Measurements from ENCODE around the gene ATP6V1F.

ATP6V1F gene

DNA sequence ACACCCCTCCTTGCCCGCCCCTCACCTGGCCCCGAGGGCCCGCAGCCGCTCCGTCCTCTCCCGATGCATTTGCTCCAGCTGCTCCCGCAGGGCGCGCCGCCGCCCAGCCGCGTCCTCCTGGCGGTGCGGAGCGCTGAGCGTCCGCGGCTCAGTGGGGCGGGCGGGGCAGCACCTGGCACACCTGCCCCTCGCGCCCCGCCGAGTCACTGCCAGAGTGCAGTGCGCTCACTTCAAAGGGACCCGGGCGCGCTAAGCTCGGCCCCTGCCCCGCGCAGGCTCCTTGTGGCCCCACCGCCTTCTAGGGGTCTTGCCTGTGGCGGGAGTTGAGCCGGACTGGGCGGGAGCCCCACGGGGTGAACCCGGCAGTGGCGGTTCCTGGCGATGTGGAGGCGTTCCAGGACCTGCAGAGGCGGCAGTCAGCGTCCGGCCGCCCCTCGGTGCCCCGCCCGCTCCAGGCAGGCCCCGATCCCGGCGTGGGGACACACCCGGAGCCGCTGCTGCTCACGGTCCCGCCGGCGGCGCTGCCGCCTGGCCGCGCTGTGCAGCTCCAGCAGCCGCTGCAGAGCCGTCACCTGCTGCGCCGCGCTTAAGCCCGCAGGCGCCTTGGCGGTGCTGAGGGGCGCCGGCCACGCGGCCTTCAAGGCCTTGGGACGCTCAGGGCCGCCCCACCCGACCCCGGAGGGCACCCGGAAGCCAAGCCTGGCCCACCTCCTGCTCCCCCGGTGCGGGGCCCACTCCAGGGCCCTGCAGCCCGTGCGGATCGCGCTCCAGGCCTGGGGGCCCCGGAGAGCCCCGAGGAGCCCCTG, 6.7 kb downstream of the ATP6V1F start:
- peak; percentile 28 for DNase-seq

DNA sequence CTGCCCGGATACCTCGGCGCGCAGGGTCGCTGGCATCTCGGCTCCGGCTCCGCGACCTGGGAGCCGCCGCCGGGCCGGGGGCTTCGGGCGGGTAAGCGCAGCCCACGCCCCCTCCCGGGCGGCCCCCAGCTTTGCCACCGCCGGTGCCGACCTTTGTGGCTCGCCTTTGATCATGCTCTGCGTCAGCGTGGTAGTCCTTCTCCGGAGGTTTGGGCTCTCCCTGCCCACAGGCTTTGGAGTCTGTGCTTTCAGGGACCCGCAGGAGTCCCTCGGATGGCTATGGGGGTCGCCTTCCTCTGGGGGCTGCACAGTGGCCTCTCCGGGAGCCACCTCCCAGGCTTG, 7.3 kb downstream of the ATP6V1F start:
- no peak for DNase-seq

DNA sequence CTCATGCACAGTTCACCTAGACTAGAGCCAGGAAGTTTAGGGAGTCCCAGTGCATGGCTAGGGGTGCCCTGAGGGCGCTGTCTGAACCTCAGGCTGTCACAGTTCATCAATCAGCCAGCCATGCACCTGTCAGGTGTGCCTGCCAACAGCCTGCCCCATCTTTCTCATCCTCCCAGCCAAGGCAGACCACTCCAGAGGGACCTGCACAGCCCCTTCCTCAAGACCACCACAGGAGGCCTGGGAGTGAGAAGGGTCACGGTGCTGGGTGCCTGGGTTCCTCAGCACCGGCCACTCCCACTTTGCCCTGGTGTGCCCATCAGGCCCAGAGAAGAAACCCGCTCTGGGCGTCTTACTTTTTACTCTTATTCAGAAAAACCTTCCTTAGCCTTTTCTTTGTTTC, 8.4 kb downstream of the ATP6V1F start:
- no peak for DNase-seq

DNA sequence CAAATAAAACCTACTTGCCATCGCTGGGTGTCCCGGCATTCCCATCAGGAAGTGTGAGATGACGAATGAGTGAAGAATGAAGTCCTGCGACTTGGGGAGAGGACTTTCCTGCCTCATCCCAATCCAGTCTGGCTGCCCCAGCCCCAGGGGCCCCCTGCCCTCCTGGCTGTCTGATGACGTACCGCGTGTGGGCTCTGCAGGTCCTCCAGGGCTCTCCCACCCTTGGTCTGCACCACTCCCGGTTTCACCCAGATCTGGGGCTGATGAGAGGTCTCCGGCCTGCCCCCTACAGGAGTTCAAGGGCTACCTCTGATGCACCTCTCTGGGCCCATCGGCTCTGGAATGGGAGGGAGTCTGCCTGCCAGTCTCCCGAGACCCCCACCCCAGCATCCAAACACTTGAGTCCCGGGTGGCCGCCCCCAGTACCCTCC, 9.8 kb downstream of the ATP6V1F start:
- no peak for DNase-seq

DNA sequence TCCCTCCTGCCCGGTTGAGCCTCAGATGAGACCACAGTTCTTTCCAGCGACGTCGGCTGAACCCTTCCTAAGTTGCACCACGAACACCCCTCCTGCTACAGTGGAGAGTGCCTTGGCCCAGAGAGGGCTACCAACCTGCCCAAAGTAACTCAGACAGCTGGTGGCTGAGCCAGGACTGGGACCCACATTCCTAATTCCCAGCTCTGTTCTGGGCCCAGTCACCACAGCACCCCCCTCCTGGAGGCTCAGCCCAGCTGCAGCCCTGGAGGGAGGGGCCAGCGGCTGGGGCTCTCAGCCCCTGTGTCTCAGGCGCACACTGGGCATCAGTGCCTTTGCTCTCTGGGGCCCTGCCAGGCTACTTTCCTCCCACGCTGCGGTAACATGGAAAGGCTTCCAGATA, 10.6 kb downstream of the ATP6V1F start:
- DNase-seq = no peak

DNA sequence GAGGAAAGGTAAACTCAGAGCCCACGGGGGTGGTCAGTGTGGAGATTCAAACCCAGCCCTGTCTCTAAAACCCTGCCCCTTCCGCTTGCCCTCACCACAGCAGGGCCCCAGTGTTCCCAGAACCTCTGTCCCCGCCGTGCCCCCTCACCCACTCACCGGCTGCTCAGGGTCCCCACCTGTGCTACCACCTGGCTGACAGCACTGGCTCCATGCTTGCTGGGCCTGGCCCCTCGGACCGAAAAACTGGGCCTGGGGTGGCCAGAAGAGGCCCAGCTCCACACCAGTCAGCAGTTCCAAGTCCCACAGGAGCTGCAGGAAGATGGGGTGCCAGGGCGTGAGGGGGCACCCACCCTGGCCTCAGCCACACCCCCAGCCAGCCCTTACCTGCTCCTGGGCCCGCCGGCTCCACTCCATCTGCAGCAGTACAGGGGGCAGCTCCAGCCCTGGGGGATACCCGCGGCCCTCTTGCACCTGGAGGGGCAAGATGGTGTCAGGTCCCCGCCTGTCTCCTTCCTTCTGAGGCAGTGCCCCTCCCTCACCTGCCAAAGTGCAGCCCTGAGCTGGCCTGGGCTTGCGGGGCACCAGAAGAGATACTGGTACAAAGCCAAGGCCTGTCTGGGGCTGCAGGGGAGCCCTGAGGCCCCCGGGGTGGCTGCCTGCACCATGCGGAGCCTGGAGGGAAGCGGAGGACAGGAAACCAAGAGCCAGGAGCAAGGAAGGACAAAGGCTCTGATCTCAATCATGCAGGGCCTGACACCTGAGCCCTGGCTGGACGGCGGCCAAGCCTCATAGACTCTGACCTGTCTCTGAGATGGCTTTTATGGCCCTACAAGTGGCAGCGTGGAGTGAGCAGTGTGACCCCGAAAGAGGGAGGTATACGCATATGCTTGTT, 11.7 kb downstream of the ATP6V1F start:
- DNase-seq = no peak

DNA sequence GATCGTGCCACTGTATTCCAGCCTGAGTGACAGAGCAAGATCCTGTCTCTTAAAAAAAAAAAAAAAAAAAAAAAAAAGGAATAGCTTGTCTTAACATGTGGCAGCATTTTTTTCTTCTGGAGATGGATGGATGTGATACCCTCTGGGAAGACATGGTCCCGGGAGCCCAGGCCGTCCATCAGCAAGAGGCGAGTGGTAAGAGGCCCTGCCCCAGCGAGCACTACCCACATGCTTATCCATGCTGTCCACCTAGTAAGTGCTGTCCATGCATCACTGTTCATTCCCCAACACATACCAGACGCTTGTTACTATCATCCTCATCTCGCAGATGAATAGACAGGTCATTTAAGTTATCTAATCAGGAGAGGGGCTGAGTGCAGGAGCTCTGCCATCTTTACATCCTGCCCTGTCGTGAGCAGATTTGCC, 12.9 kb downstream of the ATP6V1F start:
- DNase-seq = no peak

DNA sequence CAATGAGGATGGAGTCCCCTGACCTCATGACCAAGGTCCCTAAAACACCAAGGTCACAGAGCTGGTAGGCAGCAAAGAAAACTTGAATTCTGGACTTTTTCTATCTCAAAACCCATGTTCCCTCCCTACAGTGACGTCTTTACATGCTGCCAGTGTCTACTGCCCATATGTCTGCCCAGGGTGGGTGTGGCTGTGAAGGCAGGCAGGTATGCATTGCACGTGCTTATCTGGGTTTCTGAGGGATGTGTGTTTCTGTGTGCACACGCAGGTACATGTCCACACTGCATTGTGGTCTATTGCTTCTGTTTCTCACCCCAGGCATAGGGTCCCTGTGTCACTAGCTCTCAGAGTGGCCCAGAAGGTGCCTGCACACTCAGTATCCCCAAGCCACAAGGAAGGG, 13.5 kb downstream of the ATP6V1F start:
- DNase-seq = no peak

DNA sequence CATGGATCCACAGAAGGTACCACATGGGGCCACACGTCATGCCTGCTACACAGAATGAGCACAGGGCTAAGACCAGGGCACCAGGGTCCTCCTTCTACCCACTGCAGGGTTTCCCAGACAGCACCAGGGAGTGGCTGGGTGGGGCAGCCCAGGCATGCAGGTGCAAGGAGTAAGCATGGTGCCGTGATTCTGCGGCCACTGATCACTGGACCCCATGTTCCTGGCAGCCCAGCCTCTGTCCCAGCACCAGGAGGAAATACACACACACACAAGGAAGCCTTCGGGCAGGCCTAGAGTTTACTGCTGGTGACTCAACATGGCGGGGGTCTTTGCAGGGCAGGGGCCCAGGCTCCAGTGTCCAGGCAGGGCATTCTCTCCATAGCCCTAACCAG, 13.9 kb downstream of the ATP6V1F start:
- DNase-seq = no peak

DNA sequence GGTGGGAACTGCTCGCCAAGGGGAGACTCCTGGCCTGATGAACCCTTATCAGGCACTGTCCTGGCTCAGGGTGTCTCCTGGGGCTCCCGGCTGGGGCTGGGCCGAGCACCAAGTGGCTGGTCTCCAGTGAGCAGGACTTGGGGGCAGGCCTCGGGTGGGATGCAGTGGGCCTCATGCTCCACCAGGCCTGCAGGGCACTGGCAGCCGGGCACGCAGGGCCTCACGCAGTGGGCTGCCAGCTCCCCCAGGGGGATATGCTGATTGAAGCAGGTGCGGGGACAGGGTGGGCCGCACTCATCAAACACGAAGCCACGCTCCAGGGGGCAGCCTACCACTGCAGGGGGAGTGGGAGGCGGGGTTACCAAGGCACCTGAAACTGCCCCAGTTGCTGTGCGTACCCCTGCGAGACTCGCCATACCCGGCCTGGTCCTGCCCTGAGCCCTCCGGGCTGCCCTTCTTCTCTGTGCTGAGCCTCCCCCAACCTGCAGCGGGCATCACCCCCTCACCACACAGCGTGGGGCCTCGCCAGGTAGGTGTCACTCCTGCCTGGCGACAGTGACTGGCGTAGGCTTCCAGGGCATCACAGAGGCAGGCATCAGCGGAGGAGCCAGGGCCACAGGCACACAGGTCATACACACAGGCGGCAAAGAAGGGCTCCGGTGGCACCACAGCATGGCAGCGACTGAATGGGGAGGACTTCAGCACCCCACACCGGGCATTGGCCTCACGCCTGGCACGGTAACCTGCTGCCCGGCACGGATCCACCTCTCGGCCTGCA, 14.5 kb downstream of the ATP6V1F start:
- DNase-seq = no peak

DNA sequence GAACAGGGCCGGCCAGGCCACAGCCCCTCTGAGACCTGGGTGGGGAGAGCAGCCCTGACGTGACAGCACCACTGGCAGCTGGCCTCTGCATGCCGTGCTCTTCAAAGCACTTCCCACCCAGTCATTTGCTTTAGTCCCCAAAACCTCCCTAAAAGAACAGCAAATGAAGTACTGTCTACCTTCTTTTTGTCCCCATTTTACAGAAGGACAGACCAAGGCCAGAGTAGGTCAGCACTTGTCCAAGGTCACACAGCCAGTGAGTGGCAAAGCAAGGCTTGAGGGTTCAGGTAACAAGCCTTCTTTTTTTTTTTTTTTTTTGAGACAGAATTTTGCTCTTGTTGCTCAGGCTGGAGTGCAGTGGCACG, 15.1 kb downstream of the ATP6V1F start:
- DNase-seq = no peak

DNA sequence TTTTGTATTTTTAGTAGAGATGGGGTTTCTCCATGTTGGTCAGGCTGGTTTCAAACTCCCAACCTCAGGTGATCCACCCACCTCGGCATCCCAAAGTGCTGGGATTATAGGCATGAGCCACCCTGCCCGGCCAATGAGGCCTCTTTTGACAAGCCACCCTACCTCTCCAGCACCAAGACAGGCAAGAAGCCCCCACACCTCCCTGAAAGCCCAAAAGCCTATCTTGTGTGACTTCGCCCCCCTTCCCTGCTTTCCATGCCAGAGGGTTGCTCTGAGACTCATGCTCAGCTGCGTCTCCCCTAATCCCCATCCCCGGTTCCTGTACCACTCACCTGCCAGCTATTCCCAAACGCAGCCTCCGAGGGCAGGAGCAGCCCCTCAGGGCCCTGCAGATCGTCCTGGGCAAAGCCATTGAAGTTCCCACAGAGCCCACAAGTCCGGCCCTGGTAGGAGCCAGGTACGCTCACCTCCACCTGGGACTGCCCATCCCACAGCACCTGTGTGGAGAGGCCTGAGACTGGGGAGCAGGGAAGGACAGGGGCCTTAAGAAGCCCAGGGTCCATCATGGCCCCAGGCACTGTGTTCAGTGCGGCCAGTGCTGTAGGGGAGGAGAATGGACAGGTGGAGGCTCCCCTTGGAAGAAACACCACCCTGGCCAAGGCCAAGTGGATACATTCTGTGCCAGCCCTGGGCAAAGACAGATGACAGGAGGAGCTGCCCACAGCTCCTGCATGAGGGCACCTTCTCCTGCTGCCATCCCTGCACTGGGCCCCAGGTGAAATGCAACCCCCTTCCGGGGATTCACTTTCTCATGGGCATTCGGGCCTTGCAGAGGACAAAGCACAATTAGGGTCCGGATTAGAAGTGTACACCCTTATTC, 15.8 kb downstream of the ATP6V1F start:
- DNase-seq = no peak

DNA sequence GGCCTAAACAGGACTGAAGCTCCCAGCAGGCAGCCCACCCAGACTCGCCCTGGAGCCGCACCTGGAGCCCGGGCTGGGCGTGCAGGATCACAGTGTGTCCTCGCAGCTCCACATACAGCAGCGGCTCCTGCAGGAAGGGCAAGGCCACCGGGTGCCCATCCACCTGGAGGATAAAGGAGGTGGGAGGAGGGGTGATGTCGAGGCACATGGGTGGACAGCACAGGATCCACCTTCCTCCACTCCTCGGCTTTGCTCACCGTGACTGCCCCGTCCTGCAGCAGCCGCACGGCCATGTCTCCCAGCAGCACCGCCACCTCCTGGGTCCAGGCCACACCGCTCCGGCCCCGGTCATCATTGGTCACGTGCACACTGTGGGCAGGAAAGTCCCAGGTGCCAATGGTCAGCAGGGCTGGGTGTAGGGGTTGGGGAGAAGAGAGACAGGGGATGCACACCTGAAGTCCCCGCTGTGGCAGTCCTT, 16.8 kb downstream of the ATP6V1F start:
- no peak for DNase-seq

DNA sequence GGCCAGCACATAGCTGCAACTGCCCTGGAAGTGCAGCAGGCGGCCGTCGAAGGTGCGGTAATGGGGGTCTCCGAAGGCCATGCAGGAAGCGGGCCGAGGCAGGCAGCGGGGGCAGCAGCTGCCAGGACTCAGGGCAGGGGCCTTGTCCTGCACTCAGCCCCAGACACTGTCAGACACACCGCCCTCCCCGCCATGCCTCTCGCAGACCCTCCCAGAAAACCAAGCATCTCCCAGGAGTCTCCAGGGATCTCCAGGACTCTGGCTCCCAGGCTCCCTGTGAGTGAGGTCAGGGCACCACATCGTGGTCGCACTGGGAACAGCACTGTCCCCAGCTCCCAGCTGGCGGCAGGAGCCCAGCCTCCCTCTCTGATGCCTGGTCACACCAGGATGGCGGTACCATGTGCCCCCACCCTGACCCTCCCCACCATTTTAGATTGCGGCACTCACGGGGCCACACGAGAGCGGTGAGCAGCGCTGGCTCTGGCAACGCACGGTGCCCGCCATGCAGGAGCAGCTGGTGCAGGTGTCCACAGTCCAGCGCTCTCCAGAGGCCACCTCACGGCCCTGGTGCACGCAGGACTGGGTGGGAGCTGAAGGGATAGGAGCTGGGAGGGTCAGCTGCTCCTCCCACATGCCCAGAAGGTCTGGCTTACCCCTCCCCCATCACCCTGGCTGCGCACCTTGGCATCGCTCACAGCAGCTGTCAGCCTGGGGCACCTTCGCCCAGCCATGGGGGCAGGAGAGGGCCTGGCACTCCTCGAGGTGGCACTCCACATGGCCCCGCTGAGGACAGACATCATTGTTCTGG, 17.5 kb downstream of the ATP6V1F start:
- no peak for DNase-seq

DNA sequence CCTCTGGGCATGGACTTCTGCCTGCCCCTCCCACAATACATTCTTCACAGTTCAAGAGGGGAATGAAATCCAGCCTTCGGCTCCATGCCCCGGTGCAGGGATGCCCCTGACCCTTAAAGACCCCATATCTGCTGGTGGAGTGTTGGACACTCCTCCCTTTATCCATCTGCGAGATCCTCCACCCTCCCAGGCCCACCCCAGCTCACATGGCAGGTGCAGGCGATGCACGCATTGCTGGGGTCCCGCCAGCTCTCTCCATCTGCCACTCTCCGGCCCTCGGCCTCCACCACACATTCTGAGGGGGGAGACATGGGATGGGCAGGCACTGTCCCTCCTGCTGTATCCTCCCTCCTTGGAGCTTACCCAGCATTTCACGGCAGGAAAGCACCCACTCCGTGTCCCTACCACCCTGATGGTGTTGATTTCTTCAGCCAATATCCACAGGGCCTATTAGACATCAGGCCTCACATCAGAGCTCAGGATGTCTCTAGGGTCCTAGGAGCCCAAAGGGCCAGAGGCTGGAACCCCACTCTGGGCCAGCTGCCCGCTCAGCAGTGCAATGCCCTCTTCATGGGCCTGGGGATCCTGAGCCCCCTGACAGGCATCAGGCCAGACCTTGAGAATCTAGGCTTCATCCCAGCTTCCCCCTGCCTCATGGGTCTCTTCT, 18.3 kb downstream of the ATP6V1F start:
- no peak for DNase-seq

DNA sequence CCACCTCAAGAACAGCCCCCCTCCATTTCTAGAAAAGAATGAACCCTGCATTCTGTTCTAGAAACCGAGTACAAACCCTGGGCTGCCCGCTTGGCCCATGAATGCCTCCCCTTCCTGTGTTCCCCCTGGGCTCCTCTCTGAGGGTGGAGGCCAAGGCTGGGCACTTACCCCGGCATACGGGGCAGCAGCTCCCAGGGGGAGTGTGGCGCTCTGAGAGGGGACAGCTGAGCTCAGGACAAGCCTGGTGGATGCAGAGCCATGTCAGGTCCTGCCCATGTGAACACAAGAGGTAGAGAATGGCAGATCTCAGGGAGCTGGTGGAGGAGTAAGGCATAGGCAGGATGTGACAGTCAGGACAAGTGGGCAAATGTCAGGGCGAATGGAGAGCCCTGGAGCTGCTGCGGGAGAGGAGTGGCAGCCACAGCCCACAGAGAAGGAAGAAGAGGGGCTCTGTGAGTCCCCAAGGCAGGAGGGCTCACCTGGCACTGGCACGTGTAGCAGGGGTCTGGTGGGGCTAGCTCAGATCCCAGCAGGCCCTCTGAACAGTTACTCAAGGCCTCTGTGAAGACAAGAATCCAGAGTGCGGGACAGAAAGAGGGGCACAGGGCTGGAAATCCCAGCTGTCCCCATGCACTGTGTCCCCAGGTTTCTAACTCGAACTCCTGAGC, 18.9 kb downstream of the ATP6V1F start:
- no peak for DNase-seq

DNA sequence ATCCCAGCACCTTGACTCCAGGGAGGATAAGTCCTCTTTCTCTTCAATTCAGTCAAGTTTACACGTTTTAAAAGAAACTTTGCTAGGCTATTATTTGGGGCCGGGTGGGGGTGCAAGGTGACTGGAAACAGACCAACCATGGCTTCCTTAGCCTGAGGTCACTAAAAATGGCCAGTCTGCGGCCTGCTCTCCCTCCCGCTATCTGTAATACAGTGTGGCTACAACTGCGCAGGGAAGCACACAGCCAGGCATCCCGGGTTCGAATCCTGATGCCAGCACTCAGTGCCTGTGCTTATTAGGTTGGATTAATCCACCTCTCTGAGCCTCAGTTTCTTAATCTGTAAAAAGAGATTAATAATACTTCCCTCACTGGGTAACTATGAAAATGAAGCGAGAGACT, 19.5 kb downstream of the ATP6V1F start:
- no peak for DNase-seq

DNA sequence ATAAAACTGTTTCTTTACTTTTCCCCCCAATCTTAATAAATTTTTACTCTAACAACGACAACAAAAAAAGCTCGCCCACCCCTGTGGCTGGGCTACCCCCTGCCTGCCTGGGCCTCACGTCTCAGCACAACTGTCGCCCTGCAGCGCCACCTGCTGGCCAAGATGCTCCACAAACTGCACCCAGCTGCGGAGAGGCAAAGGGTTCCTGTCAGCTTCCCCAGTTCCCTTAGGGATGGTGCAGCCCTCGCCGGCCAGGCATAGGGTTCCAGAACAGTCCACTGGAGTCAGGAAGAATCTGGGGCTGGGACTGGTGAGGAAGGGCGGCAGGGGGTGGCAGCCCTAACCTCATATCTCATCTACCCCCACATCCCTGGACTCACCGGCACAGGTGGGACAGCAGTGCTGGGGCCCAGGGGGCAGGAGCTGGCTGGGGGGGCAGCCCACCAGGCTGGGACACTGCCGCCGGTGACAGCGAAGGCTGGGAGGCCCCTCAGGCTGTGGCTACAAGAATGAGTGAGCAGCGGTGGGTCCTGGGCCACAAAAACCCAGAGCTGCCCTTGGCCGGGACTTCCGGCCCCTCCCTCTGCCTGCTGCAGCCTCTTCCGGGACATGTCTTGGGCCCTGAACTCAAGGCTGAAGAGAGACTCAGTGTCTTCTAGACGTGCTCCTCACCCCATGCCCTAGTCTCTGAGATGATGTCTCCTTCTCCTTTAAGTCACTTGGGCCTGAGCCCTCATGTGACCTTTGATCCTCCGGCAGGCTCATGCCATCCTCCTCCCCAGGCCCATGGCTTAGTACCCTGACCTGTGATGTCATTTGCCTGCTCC, 21.2 kb downstream of the ATP6V1F start:
- peak; percentile 58 for DNase-seq
